HepG2 (cell line): ENCODE results near the gene CD164L2. TPM values are rescaled to one million over a fixed set of nuclear protein-coding genes. Genes with fewer than 3 reads are reported as not detected.
A peak's percentile ranks its signal among the peaks of the same experiment; 100 is the strongest.

ENCODE experiments used
- ATAC-seq: fragments of 200-7000 bp; cut with Tn5 transposase; 3 replicates; pipeline ENCODE4 v1.9.1; 2020; ENCODE audit warnings: mild to moderate bottlenecking, moderate library complexity
- BruUV-seq: library from RNA; stranded (reverse); fragments of 400-500 nt; replicated peaks from 2 replicates; lab custom pipeline; 2021; lab: Mats Ljungman, UMichigan
- CTCF ChIA-PET: fragments of 300-600 bp; formaldehyde crosslinking; extraction: SDS; loops from one replicate; lab custom pipeline; 2021; ENCODE audit warnings: low total read pairs, inconsistent platforms, low intra/inter-chr PET ratio; lab: Yijun Ruan, JAX
- POLR2A ChIA-PET: fragments of 350-600 bp; sonication (Branson Sonifier 250); formaldehyde crosslinking; loops from one replicate; lab custom pipeline; 2020; ENCODE audit warnings: antibody characterized with exemption, inconsistent platforms; lab: Yijun Ruan, JAX
- DNase-seq: peaks from one replicate; pipeline ENCODE4 v3.0.0-alpha.2; 2015; ENCODE audit warnings: low spot score
- FAIRE-seq: peaks from 3 replicates; lab custom pipeline; 2011; peaks lifted over from hg19 to GRCh38; lab: Jason Lieb, UNC
- H2AFZ ChIP-seq: one replicate; pipeline ENCODE4 v1.6.1; 2011; ENCODE audit warnings: low read length, inconsistent platforms
- H3K27ac ChIP-seq: fragments of 300-600 bp; 3 replicates; pipeline ENCODE4 v1.8.0; 2011; ENCODE audit warnings: mixed run types, mild to moderate bottlenecking, mixed read lengths, low read length, inconsistent platforms; ENCODE audit not compliant: insufficient read depth; ENCODE audit errors: extremely low read length
- H3K27me3 ChIP-seq, 2 experiments: fragments of 200-600 bp in 1 of 2; 2 replicates in 1 of 2; 3 replicates in 1 of 2; pipeline versions ENCODE4 v1.6.0 to v1.8.0; 2011; ENCODE audit warnings: low read length in 2 of 2, mild to moderate bottlenecking in 2 of 2, moderate library complexity in 2 of 2, inconsistent platforms in 1 of 2; ENCODE audit not compliant: insufficient read depth in 2 of 2, control insufficient read depth in 1 of 2
- H3K36me3 ChIP-seq, 2 experiments: fragments of 200-600 bp in 1 of 2; replicated peaks in 1 of 2; 2 replicates in 1 of 2; 3 replicates in 1 of 2; pipeline versions ENCODE4 v1.5.1 to v1.8.0; 2011; ENCODE audit warnings: low read length in 2 of 2, inconsistent platforms in 1 of 2; ENCODE audit not compliant: insufficient read depth in 2 of 2, control insufficient read depth in 1 of 2
- H3K4me1 ChIP-seq: 2 replicates; pipeline ENCODE4 v1.5.1; 2012; ENCODE audit warnings: low read length, inconsistent platforms; ENCODE audit not compliant: insufficient read depth
- H3K4me2 ChIP-seq: 2 replicates; pipeline ENCODE4 v1.6.0; 2011; ENCODE audit warnings: low read depth, low read length, inconsistent platforms
- H3K4me3 ChIP-seq, 3 experiments: fragments of 200-600 bp in 1 of 3; sonication (generic), shearing (Covaris generic) in 1 of 3; replicated peaks in 1 of 3; 2 replicates each; pipeline ENCODE4 v1.5.1; 2011 to 2016; ENCODE audit warnings: low read length in 3 of 3, inconsistent platforms in 2 of 3, low read depth in 2 of 3, mild to moderate bottlenecking in 2 of 3, control low read depth in 1 of 3, mixed read lengths in 1 of 3; ENCODE audit not compliant: insufficient read depth in 1 of 3
- H3K79me2 ChIP-seq: one replicate; pipeline ENCODE4 v1.6.1; 2011; ENCODE audit warnings: low read length, inconsistent platforms; ENCODE audit not compliant: insufficient read depth
- H3K9ac ChIP-seq: 2 replicates; pipeline ENCODE4 v1.6.0; 2011; ENCODE audit warnings: mild to moderate bottlenecking, low read depth, low read length, inconsistent platforms; ENCODE audit not compliant: insufficient read depth
- H3K9me3 ChIP-seq: 2 replicates; pipeline ENCODE4 v1.5.1; 2012; ENCODE audit warnings: mild to moderate bottlenecking, low read length
- H4K20me1 ChIP-seq: 2 replicates; pipeline ENCODE4 v1.6.0; 2011; ENCODE audit warnings: inconsistent platforms, mild to moderate bottlenecking, low read length, moderate library complexity; ENCODE audit not compliant: insufficient read depth
- CEBPZ ChIP-seq: IDR thresholded peaks from 2 replicates; pipeline ENCODE4 v1.6.1; 2012; ENCODE audit warnings: low read length, improper control_type of control experiment
- GABPA ChIP-seq, 2 experiments: IDR thresholded peaks; 2 replicates each; pipeline ENCODE4 v1.6.1; 2011 to 2016; ENCODE audit warnings: low read depth in 2 of 2, low read length in 1 of 2, missing biosample characterization in 1 of 2, missing genetic modification characterization in 1 of 2
- GTF3A ChIP-seq: sonication (generic); formaldehyde crosslinking; conservative IDR thresholded peaks from 2 replicates; pipeline ENCODE4 v1.4.0; 2020; ENCODE audit warnings: mild to moderate bottlenecking, missing genetic modification reagents
- LRRFIP1 ChIP-seq: sonication (generic); formaldehyde crosslinking; conservative IDR thresholded peaks from 2 replicates; pipeline ENCODE4 v1.4.0; 2020; ENCODE audit warnings: missing genetic modification reagents
- MED13 ChIP-seq: sonication (generic); formaldehyde crosslinking; IDR thresholded peaks from 2 replicates; pipeline ENCODE4 v1.5.0; 2020; ENCODE audit warnings: missing genetic modification reagents
- MTF1 ChIP-seq: sonication (generic); formaldehyde crosslinking; IDR thresholded peaks from 2 replicates; pipeline ENCODE4 v1.5.0; 2020; ENCODE audit warnings: missing genetic modification reagents
- NR2F2 ChIP-seq: IDR thresholded peaks from 2 replicates; pipeline ENCODE4 v1.6.1; 2012; ENCODE audit warnings: low read depth, inconsistent platforms, borderline replicate concordance
- THAP7 ChIP-seq: sonication (generic); formaldehyde crosslinking; IDR thresholded peaks from 2 replicates; pipeline ENCODE4 v1.8.1; 2023; ENCODE audit warnings: mild to moderate bottlenecking, missing genetic modification reagents
- TOE1 ChIP-seq: sonication (generic); formaldehyde crosslinking; IDR thresholded peaks from 2 replicates; pipeline ENCODE4 v1.4.0; 2020; ENCODE audit warnings: mild to moderate bottlenecking, missing genetic modification reagents
- UBTF ChIP-seq: sonication (generic); formaldehyde crosslinking; IDR thresholded peaks from 2 replicates; pipeline ENCODE4 v1.4.0; 2020; ENCODE audit warnings: mild to moderate bottlenecking, missing genetic modification reagents
- ZBTB42 ChIP-seq: sonication (generic); formaldehyde crosslinking; IDR thresholded peaks from 2 replicates; pipeline ENCODE4 v1.5.0; 2020; ENCODE audit warnings: mild to moderate bottlenecking, missing genetic modification reagents
- ZNF543 ChIP-seq: sonication (generic); formaldehyde crosslinking; IDR thresholded peaks from 2 replicates; pipeline ENCODE4 v1.4.0; 2020; ENCODE audit warnings: mild to moderate bottlenecking, missing genetic modification reagents
- ZNF570 ChIP-seq: sonication (generic); formaldehyde crosslinking; IDR thresholded peaks from 2 replicates; pipeline ENCODE4 v1.4.0; 2020; ENCODE audit warnings: mild to moderate bottlenecking, missing genetic modification reagents, borderline replicate concordance
- ZNF660 ChIP-seq: sonication (generic); formaldehyde crosslinking; IDR thresholded peaks from 2 replicates; pipeline ENCODE4 v1.5.1; 2020; ENCODE audit warnings: mild to moderate bottlenecking, low read depth, missing genetic modification reagents, borderline replicate concordance
- ZNF768 ChIP-seq: sonication (generic); formaldehyde crosslinking; IDR thresholded peaks from 2 replicates; pipeline ENCODE4 v1.4.0; 2020; ENCODE audit warnings: missing genetic modification reagents
- ZSCAN25 ChIP-seq: sonication (generic); formaldehyde crosslinking; IDR thresholded peaks from 2 replicates; pipeline ENCODE4 v1.8.0; 2022; ENCODE audit warnings: mild to moderate bottlenecking, missing genetic modification reagents
- WGBS: methylation state at CpG from one replicate; pipeline ENCODE4 v1.1.6; 2017; ENCODE audit warnings: low lambda C conversion rate; 5-methylcytosine and 5-hydroxymethylcytosine counted together
- in situ Hi-C: cut with HindIII; loops from 2 replicates; pipeline ENCODE4 v1.10.0; 2017; ENCODE audit warnings: low pct_unique_long_range_greater_than_20kb; ENCODE audit not compliant: extremely low pct_ligation_motif_present
- intact Hi-C: fragments of 100-400 bp; cut with micrococcal nuclease; formaldehyde crosslinking; loops from one replicate; pipeline ENCODE4 v1.10.0; 2022; ENCODE audit not compliant: unreplicated experiment
- polyA plus RNA-seq, 8 experiments: library from polyadenylated mRNA; depleted of rRNA in 3 of 8; stranded (reverse) in 7 of 8; unstranded in 1 of 8; fragments of >200 nt; fragmentation: Illumina TruSeq in 4 of 8; extraction: Trizol in 4 of 8; gene quantifications; 2 replicates each; pipeline versions ENCODE4 v1.2.1 to v1.2.3, GENCODE V29; 2011 to 2016; ENCODE audit warnings: low read depth in 4 of 8, missing spikeins in 1 of 8, mixed read lengths in 1 of 8; ENCODE audit not compliant: insufficient read depth in 1 of 8
- total RNA-seq, 5 experiments: library from RNA; depleted of rRNA; stranded (reverse); fragments of >200 nt; fragmentation: Illumina TruSeq; extraction: Trizol; gene quantifications; 2 replicates each; pipeline ENCODE4 v1.2.3, GENCODE V29; 2016; ENCODE audit warnings: low read depth in 1 of 5

Gene CD164L2
- total and polyA plus RNA-seq, 2 of the 13 experiments (the other 11 are each of a cell fraction or from before 2014, with no cell fraction given): not detected

- no peaks in the 10 kb centered on the region for H3K36me3 ChIP-seq
- no peak overlapping the region for H2AFZ ChIP-seq
- H3K79me2 ChIP-seq: no peaks in the 10 kb centered on the region
- peak overlapping the region; percentile 30 for H3K27ac ChIP-seq
- H3K4me3 ChIP-seq: peak overlapping the region; percentile 32 to 69 (median 47)
- H3K4me1 ChIP-seq: peaks cover 28% of the 10 kb centered on the region
- no TSS peak for BruUV-seq
- H3K4me2 ChIP-seq: peak overlapping the region; percentile 78
- DNase-seq (no peak), ATAC-seq (peak; percentile 28), FAIRE-seq (peak; percentile 40)
- no peaks in the 10 kb centered on the region for H4K20me1 ChIP-seq
- ChIA-PET CTCF (no interaction called here), POLR2A (interaction anchor here (1.0 to 4.8 kb wide), 4 partner anchors 9 to 14 kb away, joined by 4 to 36 read pairs (median 6); partner anchors contain the start of gene SYTL1)
- no peaks in the 10 kb centered on the region for H3K27me3 ChIP-seq
- no peaks in the 10 kb centered on the region for H3K9me3 ChIP-seq
- in situ Hi-C loops: no loop called here
- intact Hi-C loops: no loop called here
- 28% methylated on average over 5 of the region's 8 CpGs for WGBS
- peak overlapping the region; percentile 35; the same call in 1 of the 2 replicates for H3K9ac ChIP-seq
- TF ChIP-seq GTF3A (CRISPR knock-in tag) (no peak), ZNF543 (no peak), ZBTB42 (CRISPR knock-in tag) (no peak), UBTF (CRISPR knock-in tag) (0 out of 2 replicates have a peak, but pooled peaks have one; percentile 5), MTF1 (CRISPR knock-in tag) (no peak), ZNF570 (CRISPR knock-in tag) (no peak), LRRFIP1 (no peak), GABPA (IDR thresholded peaks at IDR 0.05; ENCODE audit: low read depth, low read length) (no peak), GABPA (CRISPR knock-in tag; IDR thresholded peaks at IDR 0.05; ENCODE audit: low read depth) (no peak), ZNF660 (no peak), ZSCAN25 (CRISPR knock-in tag) (peak; percentile 96), CEBPZ (no peak), THAP7 (CRISPR knock-in tag) (no peak), MED13 (no peak), ZNF768 (no peak), NR2F2 (no peak), TOE1 (CRISPR knock-in tag) (no peak)
Measured at GRCh38 chr1:27351541-27352107, 31.5 kb downstream of the CD164L2 start.
